Activated T-cell treated with anti-CD3 and anti-CD28 coated beads for 4 hours (primary cell): Measurements from ENCODE around the gene C10orf90.
"Not testable (repeated sequence)": the region's sequence is repeated elsewhere in the genome, so short reads cannot be mapped to it uniquely, and the experiment has no call there.

ENCODE experiments used
- DNase-seq: peaks from one replicate; pipeline ENCODE4 v3.0.0-alpha.2; 2020

C10orf90 gene

DNA sequence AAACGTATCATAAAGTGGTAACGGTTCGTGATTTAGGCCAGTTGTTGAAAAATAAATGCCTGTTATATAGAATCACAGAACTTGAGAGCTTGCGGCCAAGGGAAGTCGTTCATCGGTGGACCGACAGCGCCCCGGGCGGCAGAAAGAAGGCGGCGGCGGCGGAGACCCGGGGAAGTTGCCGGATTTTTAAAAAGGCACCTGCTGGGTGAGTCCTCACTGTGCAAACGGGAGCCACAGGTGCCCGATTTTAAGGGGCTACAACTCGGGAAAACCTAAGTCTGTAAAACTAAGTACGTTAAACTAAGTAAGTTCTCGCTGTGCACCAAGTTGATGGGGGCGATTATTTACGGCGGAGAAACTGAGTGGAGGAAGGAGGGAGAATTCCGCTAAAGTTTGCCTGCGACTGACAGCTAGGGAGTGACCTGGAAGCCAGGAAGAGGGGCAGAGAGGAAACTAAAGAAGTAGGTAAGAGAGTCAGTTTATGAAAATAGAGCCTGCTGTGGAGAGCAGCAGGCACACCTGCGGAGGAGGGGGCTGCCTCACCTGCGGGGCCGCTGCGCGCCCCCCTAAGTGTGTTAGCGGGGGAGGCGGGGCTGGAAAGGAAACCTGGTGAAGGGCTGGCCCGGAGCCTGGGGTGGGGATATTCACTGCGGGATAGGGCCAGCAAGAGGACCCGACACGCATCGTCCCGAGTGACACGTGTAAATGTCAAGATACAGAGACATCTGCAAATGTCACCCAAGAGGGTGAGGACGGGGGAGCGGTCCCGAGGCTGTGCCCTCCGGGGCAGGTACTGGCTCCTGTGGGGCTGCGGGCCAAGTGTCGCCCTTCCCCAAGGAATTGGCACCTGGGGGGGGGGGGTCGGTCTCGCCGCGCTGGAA lies 283.2 kb downstream of the C10orf90 start:
- DNase-seq: no peak

DNA sequence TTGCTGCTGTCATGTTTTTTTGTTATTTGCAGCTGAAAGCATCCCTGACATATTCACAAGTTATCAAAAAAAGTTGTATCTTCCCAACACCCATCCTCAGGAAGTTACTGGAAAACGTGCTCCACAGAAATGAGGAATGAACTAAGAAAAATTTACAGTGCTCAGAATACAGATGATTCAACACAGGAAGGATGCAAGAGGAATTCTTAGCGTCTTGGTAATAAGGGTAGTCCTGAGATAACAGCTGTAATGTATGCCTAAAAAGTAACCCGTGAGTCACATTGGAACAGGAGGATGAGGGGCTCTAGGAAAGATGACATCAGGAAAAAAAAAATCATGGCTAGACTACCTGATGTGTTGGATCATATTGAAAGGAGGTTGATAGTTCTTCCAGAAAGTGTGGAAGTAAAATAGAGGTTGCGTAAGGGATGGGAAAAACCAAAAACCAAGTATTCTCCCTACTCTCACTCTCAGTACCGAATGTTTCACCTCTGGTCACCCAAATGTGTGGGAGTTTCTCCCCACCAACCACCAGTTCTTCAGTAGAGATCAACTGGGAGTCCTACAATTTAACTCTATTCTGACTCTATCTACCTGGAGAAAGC lies 286.1 kb downstream of the C10orf90 start:
- no peak for DNase-seq

DNA sequence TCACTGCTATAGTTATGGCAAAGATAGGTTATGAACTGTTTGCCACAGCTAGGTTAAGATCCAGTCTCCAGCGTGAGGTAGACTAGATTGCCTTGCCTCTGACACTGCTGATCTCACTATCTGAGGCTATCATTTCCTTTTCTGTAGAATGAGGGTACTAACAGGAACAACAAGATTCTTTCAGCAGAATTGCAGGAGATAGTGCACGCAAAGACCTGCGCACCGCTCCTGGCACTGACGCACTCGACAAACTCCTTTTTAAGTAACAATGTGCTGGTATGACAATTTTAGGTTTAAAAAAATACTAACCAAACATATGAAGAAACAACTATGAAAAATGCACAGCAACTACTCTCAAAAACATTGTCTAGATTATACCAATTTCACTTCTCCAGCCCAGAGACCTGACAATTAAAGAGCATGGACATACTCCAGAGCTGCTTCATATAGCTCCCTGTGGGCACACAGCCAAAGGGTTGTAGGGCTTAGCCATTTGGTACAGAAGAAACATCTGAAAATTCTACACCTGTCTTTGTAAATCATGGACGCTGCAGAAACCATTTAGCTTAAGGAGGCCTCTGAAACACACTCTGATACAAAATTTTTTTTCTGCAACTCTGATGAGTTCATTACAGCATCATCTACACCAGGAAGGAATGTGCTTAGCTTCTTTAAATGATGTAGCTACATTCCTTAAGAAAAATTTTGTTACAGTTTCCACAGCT lies 290.0 kb downstream of the C10orf90 start:
- no peak for DNase-seq

DNA sequence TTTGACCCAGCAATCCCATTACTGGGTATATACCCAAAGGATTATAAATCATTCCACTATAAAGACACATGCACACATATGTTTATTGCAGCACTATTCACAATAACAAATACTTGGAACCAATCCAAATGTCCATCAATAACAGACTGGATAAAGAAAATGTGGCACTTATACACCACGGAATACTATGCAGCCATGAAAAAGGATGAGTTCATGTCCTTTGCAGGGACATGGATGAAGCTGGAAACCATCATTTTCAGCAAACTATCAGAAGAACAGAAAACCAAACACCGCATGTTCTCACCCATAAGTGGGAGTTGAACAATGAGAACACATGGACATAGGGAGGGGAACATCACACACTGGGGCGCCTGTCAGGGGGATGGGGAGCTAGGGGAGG lies 291.3 kb downstream of the C10orf90 start:
- DNase-seq: not testable (repeated sequence)

DNA sequence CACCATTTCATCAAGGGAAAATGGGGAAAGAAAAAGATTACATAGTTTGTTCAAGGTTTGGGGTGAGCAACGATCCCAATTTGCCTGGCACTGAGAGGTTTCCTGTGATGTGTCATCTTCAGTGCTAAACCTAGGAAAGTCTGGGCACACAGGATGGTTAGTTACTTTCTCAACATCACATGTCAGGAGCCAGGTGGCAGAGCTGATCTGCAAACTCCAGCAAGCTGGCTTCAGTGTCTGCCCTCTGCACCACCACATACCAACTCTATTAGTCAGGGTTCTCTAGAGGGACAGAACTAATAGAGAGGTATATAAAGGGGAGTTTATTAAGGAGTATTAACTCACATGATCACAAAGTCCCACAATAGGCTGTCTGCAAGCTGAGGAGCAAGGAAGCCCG lies 293.5 kb downstream of the C10orf90 start:
- no peak for DNase-seq

DNA sequence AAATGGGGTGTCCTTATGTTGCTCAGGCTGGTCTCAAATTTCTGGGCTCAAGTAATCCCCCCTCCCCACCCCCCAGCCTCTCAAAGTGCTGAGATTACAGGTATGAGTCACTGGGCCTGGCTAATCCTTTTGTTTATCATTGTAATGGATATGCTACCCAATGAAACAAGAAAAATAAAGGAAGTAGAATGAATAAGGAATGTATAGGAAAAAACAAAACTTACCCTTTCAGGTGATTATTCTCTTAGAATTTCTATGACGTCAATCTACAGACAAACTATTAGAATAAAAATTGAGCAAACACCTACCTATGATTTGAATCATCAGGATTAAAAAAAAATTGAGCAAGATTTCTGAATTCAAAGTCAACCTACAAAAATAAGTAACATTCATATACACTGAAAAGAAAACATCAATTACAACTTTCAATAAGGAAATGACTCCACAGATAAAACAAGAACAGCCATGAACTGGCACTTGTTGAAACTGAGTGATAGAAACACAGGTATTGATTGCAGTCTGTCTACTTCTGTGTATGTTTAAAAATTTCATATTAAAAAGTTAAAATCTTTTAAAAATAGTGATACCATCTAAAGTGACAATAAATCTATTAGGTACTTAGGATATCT lies 294.5 kb downstream of the C10orf90 start:
- no peak for DNase-seq

DNA sequence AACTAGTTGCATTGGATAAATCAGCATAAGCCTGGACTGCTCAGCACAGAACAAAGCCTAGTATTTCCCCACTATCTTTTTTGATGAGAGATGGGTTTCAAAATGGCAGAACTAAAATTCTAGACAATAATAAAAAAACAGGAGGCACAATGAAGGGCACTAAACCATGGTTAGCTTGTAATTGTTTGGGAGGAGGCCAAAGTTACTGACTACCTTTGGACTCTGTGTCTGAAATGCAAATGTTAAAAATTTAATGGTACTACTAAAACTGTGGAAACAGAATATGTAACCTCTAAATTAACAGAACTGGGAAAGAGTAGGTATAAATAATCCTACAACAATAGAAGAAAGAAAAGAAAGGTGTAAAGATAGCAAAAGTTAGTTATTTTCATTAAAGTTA lies 295.2 kb downstream of the C10orf90 start:
- DNase-seq: no peak
